Stimulated activated CD4-positive, alpha-beta T cell treated with anti-CD3 and anti-CD28 coated beads, Interleukin-15, amount 100 ng/mL, for 48 hours (primary cell): Measurements from ENCODE around the gene SMR3B.

Experiments
- DNase-seq, 2 donors: peaks; one replicate each; pipeline ENCODE4 v3.0.0-alpha.2; 2020; ENCODE audit warnings: low read depth in 2 of 2

Gene SMR3B

DNA sequence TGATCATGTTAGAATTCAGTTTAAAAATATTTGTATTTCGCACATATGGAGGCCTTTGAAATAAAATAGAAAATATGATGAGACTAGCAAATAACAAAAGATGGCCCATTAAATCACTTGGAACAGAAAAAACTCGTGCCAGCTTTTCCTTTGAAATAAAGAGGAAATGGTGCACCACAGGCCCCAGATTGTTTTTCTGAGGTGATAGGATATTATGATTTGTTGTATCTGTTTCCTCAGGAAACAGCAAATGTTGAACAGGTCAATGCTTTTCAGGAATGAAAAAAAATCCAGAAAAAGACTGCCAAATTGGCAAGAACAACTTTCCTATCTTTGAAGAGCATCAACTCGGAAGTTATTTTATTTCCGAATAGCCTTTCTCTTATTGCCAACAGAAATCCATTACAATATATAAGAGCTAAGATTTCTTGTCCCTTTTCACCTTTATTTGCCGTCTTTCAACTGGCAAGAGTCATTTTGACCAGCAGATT lies at the start of gene SMR3B:
TSS of gene SMR3B (plus strand) at position 441 of the 491 bp plus-strand sequence. CDS start 1,380 bp downstream, outside the sequence.
- no peak for DNase-seq

DNA sequence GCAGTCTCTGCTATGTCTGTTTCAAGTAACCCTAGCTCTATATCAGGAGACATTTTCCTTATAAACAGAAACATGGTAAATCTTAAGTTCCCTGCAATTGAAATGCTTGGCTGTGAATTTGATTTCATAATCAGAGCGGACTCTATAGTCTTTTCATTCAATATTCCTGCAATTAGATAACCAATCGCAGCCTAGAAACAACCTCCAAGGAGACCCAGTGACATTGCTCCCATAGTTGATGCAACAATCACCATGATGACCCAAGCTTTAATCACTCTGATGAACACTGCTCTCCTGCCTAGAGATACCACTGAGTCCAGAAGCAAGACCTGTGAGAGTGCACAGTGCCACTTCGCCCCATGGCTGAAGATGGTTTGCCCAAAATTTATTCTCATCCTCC lies 48.2 kb upstream of the SMR3B start, which contains the start of gene CABS1:
TSS of gene CABS1 (plus strand) at position 301 of the 400 bp plus-strand sequence. CDS start at position 360, 59 bp downstream.
- no peak for DNase-seq

DNA sequence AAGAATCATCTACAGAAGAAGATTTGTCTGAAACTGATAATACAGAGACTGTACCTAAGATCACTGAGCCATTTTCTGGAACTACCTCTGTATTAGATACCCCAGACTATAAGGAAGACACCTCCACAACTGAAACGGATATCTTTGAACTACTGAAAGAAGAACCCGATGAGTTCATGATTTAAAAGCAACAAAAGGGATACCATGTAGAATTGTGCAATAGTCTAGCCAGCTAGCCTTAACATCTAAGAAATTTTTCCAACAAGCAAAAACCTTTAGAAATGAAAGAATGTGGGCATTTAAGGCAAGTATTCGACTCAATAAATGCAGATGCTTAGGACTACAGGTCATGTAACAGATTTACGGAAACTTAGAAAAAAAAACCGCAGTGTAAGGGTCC lies 46.9 kb upstream of the SMR3B start:
- no peak for DNase-seq

DNA sequence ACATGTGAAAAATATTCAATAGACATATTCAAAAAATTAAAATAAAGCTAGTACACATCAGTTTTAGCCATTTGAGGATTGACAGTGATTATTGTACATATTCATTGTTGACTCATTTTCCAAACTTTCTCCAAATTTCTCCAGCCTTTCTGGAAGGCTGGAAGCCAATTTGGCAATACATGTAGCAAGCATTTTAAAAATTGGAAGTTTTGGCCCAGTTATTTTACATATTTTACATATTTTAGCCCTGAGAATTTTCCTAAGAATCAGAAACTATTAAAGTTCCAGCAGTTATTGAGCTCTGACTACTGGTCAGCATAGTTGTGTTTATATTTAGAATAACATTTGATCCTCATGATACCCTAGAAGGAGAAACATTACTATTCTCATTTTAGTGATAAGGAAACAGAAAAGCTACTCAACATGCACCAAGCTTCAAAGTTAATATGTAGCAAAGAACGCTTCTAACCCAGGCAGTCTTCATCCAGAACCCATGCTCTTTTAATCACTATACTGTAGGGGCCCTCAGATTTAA lies 45.0 kb upstream of the SMR3B start:
- no peak for DNase-seq

DNA sequence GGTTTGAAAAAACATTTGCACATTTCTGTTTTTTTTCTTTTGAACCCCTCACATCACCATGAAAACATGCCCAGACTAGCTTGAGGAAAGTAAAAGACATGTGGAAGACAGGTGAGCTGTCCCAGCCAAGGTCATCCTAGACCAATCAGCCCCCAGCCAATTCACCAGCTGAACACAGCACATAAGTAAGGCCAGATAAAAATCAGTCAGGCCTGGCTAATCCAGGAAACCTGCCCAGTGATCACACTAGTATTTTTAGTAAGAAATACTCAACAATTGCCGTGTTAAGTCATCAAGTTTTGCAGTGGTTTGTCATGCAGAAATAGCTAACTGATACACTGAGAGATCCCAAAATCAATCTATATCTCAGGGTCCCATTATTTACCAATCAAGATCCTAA lies 26.7 kb upstream of the SMR3B start:
- DNase-seq: no peak

DNA sequence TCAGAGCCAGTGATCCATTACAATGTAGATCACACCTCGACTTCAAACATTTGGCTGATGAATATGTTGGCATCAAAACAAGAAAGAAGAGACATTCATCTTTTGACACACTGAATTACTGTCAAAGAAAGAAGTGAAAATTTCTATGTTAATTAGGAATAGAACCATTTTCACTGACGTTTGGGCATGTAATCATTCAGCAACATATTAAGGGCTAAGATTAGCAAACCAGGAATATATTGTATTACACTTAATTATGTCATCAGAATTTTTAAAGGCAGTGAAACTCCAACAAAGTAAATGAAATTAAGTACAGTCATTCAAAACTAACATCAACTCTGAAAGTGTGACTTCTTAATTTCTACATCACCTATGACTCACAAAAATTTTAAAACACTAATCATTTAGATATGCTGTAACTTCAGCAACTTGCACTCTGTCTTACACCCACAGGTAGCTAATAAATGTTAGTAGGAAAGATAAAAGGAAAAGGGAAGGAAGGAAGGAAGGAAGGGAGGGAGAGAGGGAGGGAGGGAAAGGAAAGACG lies 23.7 kb upstream of the SMR3B start:
- DNase-seq: no peak

DNA sequence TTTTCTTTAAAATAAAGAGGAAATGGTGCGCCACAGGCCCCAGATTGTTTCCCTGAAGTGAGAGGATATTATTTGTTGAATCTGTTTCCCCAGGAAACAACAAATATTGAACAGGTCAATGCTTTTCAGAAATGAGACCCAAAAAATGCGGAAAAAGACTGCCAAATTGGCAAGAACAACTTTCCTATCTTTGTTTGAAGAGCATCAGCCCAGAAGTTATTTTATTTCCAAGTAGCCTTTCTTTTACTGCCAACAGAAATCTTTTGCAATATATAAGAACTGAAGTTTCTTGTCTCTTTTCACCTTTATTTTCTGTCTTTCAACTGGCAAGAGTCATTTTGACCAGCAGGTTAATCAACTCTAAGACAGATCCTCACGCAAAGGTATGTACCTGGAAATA lies 22.5 kb upstream of the SMR3B start, which contains the start of gene SMR3A:
TSS of gene SMR3A (plus strand) at position 301 of the 400 bp plus-strand sequence. CDS start 1,356 bp downstream, outside the sequence.
- DNase-seq: no peak

DNA sequence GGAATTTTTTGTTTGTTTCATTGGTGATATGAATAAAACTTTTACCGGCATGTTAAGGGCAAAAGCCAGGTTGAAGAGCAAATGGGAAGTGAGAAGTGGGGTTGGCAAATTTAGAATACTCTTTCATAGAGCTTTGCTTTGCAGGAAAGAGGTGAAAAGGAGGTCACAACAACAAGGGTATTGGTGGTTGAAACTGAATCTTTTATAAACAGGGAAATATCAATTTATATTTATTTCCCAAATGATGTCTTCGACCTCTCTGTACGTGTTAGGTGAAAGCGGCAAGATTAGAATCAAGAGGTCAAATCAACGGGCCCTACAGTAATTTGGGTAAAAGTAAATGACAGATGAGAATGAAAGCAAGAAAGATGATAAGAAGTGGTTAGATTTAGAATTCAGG lies 18.9 kb upstream of the SMR3B start:
- no peak for DNase-seq

DNA sequence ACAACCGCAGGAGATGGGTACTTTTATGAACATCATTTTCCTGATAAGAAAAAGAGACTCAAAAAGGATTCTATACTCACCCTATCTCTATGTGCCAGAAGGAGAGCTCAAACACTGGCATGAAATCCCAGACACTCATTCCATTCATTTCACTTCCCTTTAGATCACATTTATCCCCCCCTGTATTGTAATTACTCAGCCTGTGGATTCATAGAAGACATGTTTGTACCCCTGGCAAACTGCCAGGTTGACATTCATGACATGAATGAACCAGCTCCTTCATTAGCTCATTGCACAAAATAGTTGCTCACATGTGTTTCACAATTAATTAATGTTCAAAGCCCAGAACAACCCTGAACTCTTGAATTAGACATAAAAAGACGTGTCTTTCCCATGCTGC lies 17.5 kb upstream of the SMR3B start:
- no peak for DNase-seq

DNA sequence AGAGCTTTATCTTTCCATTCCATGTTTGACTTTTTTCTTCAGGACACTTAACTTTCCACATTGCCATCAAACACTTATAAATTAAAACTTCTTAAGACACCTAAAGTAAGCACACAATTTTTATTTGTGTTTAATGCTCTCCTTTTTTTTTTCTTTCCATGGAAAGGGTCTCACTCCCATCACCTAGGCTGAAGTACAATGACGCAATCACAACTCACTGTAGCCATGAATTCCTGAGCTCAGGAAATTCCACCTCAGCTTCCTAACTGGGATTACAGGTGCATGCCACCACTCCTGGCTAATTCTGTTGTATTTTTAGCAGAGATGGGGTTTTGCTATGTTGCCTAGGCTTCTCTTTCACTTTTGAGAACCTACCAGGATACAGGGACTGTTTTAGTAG lies 15.1 kb upstream of the SMR3B start:
- no peak for DNase-seq

DNA sequence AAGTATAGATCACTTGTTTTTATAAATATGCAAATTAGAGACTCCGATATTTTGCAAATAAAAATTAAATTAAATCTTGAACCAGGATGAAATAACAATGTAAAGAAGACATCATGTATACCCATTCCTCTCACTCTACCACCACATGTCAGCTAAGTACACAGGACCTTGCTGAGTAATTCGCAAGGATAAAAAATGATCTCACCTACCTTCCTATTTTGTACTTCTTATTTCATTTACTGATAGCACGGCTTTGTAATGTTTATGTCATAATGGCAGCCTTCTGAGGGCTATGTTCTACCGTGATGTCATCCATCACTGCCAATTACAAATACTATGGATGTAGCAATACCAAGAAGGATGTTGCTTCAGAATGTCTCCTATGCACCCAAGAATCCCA lies 10.9 kb upstream of the SMR3B start:
- no peak for DNase-seq

DNA sequence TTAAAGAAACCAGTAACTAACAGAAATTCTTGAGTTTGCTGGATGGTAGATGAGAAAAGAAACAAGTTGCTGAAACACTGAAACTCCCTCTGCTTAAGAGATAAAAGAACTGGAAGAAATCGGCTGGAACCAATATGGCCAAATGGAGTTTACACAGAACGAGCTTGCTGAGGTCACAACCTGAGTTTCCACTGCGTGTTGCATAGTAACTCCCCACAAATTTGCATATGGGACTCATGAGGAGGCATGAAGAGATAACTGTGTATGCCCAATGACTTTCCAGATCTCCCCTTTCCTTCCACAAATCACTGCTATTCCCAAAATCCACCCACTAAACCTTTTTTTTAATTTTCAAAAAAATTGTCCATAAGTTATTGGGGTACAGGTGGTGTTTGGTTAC lies 10.2 kb upstream of the SMR3B start:
- DNase-seq: no peak

DNA sequence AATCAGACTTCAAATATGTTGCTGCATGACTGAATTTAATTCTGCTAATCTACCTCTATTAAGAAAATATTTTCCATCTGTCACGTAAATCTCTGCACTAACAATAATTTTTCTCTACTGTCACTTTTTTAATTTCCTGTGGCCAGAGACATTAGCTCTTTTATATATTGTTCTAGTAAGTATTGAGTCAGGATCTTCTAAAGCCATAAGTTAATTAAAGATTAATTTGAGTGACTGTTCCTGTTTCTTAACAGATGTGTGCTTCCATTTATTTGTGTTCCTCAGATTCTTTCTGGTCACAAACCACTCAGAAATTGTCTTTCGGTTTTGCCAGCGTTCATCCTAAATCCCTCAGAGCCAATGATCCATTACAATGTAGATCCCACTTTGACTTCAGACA lies 2.4 kb upstream of the SMR3B start:
- DNase-seq: no peak

DNA sequence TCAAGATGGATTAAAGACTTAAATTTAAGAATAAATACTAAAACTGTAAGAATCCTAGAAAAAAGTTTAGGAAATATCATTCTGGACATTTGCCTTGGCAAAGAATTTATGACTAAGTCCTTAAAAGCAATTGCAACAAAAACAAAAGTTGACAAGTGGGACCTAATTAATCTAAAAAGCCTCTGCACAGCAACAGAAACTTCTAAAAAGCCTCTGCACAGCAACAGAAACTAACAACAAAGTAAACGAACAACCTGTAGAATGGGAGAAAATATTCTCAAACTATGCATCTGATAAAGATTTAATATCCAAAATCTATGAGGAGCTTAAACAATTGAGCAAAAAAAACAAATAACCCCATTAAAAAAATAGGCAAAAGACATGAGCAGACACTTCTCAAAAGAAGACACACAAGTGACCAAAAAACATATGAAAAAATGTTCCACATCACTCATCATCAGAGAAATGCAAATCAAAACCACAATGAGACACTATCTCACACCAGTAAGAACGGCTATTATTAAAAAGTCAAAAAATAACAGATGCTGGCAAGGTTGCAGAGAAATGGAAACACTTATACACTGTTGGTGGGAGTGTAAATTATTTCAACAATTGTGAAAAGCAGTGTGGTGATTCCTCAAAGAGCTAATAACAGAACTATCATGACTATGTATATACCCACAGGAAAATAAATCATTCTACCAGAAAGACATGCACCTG lies 9.3 kb downstream of the SMR3B start:
- DNase-seq: no peak

DNA sequence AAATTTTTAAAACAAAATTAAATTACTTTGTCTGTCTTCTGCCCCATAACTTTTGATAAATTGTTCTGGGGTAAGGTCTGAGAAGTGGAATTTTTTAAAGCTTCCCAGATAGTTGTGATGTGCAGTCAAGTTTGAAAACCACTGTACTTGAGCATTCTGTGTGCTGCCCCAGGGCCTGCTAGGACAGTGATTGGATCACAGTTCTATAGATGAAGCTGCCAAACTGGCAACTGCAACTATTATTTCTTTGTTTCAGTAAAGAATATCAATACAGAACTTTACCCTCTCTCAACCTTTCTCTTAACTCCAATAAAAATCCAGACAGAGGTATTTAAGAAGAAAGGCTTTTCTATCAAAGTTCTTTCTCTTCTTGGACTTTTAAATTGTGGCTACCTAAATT lies 14.6 kb downstream of the SMR3B start, which contains the start of gene OPRPN:
TSS of gene OPRPN (plus strand) at position 361 of the 400 bp plus-strand sequence. CDS start 1,346 bp downstream, outside the sequence.
- no peak for DNase-seq

DNA sequence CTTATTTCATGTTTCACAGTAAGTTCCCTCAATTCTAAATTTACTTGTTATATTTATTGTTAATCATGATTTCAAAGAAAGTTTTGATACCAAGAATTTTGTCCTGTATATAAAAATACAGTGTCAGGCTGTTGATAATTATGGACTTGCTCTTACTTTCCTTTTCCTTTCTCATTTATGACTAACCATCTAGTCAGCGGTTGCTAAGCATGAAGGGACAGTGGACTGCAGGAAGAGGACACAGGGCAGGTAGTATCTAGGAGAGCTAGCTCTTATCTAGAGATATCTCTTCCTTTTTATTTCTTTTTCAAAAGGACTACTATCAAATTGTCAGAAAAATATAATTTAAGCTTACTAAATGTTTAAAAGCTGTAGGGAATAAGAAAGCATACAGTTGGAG lies 16.4 kb downstream of the SMR3B start:
- DNase-seq: no peak

DNA sequence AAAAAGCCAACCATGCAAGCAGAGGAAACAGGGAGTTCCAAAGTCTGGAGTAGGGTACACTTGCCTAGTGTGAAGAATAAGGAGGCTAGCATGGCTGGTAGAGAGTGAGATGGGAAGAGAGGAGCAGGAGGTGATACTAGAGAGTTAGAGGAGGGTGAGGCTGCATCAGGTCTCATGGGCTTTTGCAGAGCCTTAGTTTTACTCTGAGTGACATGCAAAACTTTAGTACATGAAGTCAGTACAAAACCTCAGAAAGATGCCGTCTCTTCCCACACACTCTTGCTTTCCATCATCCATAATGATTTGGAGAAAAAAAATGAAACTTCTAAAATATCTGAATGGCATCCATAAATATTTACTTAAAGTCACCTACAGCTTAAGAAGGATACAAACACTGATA lies 19.8 kb downstream of the SMR3B start:
- DNase-seq: no peak

DNA sequence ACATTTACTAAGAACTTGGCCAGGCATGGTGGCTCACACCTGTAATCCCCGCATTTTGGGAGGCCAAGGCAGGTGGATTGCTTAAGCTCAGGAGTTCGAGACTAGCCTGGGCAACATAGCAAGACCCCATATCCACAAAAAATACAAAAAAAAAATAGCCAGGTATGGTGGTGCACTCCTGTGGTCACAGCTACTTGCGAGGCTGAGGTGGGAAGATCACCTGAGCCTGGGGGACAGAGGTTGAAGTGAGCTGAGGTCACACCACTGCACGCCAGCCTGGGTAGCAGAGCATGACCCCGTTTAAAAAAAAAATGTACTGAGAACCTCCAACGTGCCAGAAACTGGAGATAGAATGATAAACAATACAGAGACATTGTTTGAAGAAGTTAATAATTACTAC lies 22.8 kb downstream of the SMR3B start:
- DNase-seq: no peak

DNA sequence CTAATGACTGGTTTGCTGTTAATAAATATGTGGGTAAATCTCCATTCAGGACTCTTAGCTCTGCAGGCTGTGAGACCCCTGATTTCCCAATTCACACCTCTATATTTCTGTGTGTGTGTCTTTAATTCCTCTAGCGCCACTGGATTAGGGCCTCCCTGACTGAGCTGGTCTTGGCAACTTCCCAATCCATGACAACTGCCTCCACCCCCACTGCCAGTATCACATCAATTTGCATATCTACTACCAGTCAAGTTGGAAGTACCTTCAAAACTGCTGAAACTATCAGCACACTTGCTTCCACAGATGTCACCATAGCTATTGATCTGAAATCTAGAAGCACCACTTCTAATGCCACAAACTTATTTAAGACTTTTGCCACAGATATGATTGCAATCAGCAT lies 42.4 kb downstream of the SMR3B start:
- no peak for DNase-seq

DNA sequence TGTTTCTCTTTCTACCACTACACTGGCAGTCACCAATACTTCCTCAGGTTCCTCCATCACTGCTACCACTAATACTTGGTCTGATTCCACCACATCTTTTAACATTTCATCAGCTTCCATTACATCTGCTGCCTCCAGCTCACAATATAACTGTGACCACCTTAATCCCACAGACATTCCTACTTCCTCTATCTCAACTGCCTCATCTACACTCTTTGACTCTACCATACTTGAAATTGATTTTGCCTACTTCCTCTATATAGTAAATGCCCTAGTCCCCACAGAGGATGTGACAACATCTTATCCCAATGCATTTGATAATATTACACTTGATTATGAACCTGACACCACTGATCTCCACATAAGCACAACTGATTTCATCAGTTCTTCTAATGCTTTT lies 43.9 kb downstream of the SMR3B start:
- no peak for DNase-seq

DNA sequence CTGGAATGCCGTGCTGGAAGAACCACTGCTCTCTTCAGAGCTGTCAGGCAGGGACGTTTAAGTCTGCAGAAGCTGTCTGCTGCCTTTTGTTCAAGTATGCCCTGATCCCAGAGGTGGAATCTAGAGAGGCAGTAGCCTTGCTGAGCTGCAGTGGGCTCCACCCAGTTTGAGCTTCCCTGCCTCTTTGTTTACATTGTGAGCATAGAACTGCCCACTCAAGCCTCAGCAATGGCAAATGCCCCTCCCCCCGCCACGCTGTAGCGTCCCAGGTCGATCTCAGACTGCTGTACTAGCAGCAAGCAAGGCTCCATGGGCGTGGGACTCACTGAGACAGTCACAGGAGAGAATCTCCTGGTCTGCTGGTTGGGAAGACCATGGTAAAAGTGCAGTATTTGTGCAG lies 54.3 kb downstream of the SMR3B start:
- DNase-seq: no peak
